PC-9 (cell line): ENCODE results near the gene CAPN10. TPM values are rescaled to one million over a fixed set of nuclear protein-coding genes. Genes with fewer than 3 reads are reported as not detected.

Experiments
- BruUV-seq: library from RNA; stranded (reverse); fragments of 400-500 nt; replicated peaks from 2 replicates; lab custom pipeline; 2021; lab: Mats Ljungman, UMichigan
- CTCF ChIA-PET: fragments of 300-600 bp; sonication (Branson Sonifier 250); formaldehyde crosslinking; loops from one replicate; lab custom pipeline; 2022; ENCODE audit warnings: antibody characterized with exemption; lab: Charles Lee
- POLR2A ChIA-PET: fragments of 300-600 bp; sonication (Branson Sonifier 250); formaldehyde crosslinking; loops from one replicate; lab custom pipeline; 2022; ENCODE audit warnings: antibody characterized with exemption; ENCODE audit not compliant: unreplicated experiment; lab: Charles Lee
- DNase-seq, 2 experiments: peaks; one replicate each; pipeline versions ENCODE4 v3.0.0 to v3.0.0-alpha.2; 2015 to 2022; ENCODE audit warnings: mixed read lengths in 1 of 2
- H2AFZ ChIP-seq: fragments of 200-600 bp; sonication (generic); 2 replicates; pipeline ENCODE4 v1.8.1; 2017; ENCODE audit warnings: antibody characterized with exemption
- H3F3A ChIP-seq: fragments of 200-600 bp; sonication (generic); 2 replicates; pipeline ENCODE4 v1.8.1; 2017; ENCODE audit warnings: antibody characterized with exemption, mild to moderate bottlenecking, low read depth; ENCODE audit not compliant: insufficient read depth
- H3K27ac ChIP-seq: fragments of 200-600 bp; sonication (generic); 2 replicates; pipeline ENCODE4 v1.6.1; 2016; ENCODE audit warnings: mixed run types
- H3K27me3 ChIP-seq: fragments of 200-600 bp; sonication (generic); 2 replicates; pipeline ENCODE4 v1.6.1; 2016; ENCODE audit warnings: low read depth, mixed run types; ENCODE audit not compliant: insufficient read depth
- H3K36me3 ChIP-seq: fragments of 200-600 bp; sonication (generic); 2 replicates; pipeline ENCODE4 v1.6.1; 2016; ENCODE audit warnings: low read depth, mixed run types
- H3K4me1 ChIP-seq: fragments of 200-600 bp; sonication (generic); replicated peaks from 2 replicates; pipeline ENCODE4 v1.6.1; 2016; ENCODE audit warnings: mixed run types; ENCODE audit not compliant: insufficient read depth
- H3K4me2 ChIP-seq: fragments of 200-600 bp; sonication (generic); 2 replicates; pipeline ENCODE4 v1.6.1; 2017; ENCODE audit warnings: mixed run types
- H3K4me3 ChIP-seq: fragments of 200-600 bp; sonication (generic); 2 replicates; pipeline ENCODE4 v1.6.1; 2016; ENCODE audit warnings: mixed run types
- H3K79me2 ChIP-seq: fragments of 200-600 bp; sonication (generic); 2 replicates; pipeline ENCODE4 v1.6.1; 2017; ENCODE audit warnings: low read depth, mixed run types
- H3K9me2 ChIP-seq: fragments of 200-600 bp; sonication (generic); 2 replicates; pipeline ENCODE4 v1.8.1; 2017; ENCODE audit warnings: mild to moderate bottlenecking; ENCODE audit not compliant: insufficient read depth
- H3K9me3 ChIP-seq: fragments of 200-600 bp; sonication (generic); 2 replicates; pipeline ENCODE4 v1.8.1; 2016; ENCODE audit warnings: low read depth; ENCODE audit not compliant: insufficient read depth
- H4K20me1 ChIP-seq: fragments of 200-600 bp; sonication (generic); 2 replicates; pipeline ENCODE4 v1.8.1; 2017; ENCODE audit not compliant: insufficient read depth
- EZH2 ChIP-seq: fragments of 200-600 bp; sonication (generic); IDR thresholded peaks from 2 replicates; pipeline ENCODE4 v1.8.0; 2017; ENCODE audit warnings: antibody characterized with exemption, low read depth
- intact Hi-C: fragments of 100-400 bp; cut with micrococcal nuclease; formaldehyde crosslinking; loops from one replicate; pipeline ENCODE4 v1.10.0; 2022; ENCODE audit not compliant: unreplicated experiment
- total RNA-seq: library from RNA; stranded (reverse); gene quantifications from 2 replicates; pipeline ENCODE4 v1.2.3, GENCODE V29; 2021
- TF ChIP-seq, protein P1 (sequence below): fragments of 200-600 bp; sonication (generic); conservative IDR thresholded peaks from 2 replicates; pipeline ENCODE4 v1.6.1; 2017; ENCODE audit warnings: mixed run types, antibody characterized with exemption, mild to moderate bottlenecking, moderate library complexity

Gene CAPN10
- total RNA-seq, 1 experiment from 2014 or later, result 49.8 TPM

DNA sequence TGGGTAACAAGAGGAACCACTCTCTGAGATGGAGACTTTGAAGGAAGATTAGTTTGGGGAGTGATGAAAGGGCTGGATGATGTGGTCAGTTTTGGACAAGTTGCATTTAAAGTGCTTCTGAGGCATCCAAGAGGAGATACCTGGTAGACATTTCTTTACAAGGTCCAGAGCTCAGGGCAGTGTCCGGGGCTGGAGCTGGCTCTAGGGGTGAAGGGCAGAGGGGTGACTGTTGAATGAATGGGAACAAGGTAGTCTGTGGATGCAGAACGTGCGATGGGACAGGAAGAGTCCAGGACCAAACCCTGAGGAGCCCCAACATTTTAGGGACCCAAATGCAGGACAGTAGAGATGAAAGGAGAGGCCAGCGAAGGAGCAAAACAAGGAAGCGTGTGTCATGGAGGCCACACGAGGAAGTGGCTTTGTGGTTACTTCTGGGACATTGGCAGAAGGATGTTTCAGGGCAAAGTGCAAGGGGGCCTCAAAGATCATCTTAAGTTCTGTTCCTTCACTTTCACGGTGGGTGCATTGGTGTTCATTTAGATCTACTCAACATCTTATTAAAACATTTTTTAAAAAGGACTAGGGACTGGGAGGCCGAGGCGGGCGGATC lies 25.2 kb downstream of the CAPN10 start:
- Histone ChIP-seq H3K4me3 (no peak overlapping the region), H2AFZ (no peak overlapping the region), H3K27me3 (peaks cover 6% of the 10 kb centered on the region; the same call in 1 of the 2 replicates), H3K4me2 (no peak overlapping the region), H3K9me2 (no peaks in the 10 kb centered on the region), H3K36me3 (no peaks in the 10 kb centered on the region), H3K4me1 (no peaks in the 10 kb centered on the region), H3F3A (no peaks in the 10 kb centered on the region), H4K20me1 (no peaks in the 10 kb centered on the region), H3K9me3 (peaks cover 9% of the 10 kb centered on the region; the same call in 1 of the 2 replicates), H3K79me2 (no peaks in the 10 kb centered on the region), H3K27ac (no peak overlapping the region)
- ChIA-PET CTCF (no interaction called here), POLR2A (interaction anchor here (0.6 kb wide), 1 partner anchor 9 kb away, joined by 4 read pairs; no protein-coding TSS in a partner anchor)
- BruUV-seq, result no TSS peak
- intact Hi-C loops, result no loop called here
- no peak for DNase-seq
- TF ChIP-seq EZH2, result no peak
- TF ChIP-seq, protein P1, sequence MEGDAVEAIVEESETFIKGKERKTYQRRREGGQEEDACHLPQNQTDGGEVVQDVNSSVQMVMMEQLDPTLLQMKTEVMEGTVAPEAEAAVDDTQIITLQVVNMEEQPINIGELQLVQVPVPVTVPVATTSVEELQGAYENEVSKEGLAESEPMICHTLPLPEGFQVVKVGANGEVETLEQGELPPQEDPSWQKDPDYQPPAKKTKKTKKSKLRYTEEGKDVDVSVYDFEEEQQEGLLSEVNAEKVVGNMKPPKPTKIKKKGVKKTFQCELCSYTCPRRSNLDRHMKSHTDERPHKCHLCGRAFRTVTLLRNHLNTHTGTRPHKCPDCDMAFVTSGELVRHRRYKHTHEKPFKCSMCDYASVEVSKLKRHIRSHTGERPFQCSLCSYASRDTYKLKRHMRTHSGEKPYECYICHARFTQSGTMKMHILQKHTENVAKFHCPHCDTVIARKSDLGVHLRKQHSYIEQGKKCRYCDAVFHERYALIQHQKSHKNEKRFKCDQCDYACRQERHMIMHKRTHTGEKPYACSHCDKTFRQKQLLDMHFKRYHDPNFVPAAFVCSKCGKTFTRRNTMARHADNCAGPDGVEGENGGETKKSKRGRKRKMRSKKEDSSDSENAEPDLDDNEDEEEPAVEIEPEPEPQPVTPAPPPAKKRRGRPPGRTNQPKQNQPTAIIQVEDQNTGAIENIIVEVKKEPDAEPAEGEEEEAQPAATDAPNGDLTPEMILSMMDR, result no peak

- Histone ChIP-seq H3F3A (no peaks in the 10 kb centered on the region), H3K4me1 (no peaks in the 10 kb centered on the region), H3K9me2 (no peaks in the 10 kb centered on the region), H3K27me3 (peaks cover 8% of the 10 kb centered on the region; the same call in 1 of the 2 replicates), H4K20me1 (no peaks in the 10 kb centered on the region), H3K4me2 (no peak overlapping the region), H3K79me2 (no peaks in the 10 kb centered on the region), H3K9me3 (peaks cover 16% of the 10 kb centered on the region; the same call in 1 of the 2 replicates), H2AFZ (no peak overlapping the region), H3K4me3 (no peak overlapping the region), H3K36me3 (no peaks in the 10 kb centered on the region), H3K27ac (no peak overlapping the region)
- POLR2A ChIA-PET, result no interaction called here
- intact Hi-C loops, result no loop called here
- TF ChIP-seq, protein P1, result no peak
- TF ChIP-seq EZH2, result no peak
- no peak for DNase-seq
- no TSS peak for BruUV-seq
- CTCF ChIA-PET, result no interaction called here
Observed at GRCh38 chr2:240613781-240614180, 27.2 kb downstream of the CAPN10 start.

- peaks cover 14% of the 10 kb centered on the region for H3K27me3 ChIP-seq
- H4K20me1 ChIP-seq, result no peaks in the 10 kb centered on the region
- H3F3A ChIP-seq, result no peaks in the 10 kb centered on the region
- H3K9me2 ChIP-seq, result no peaks in the 10 kb centered on the region
- no peaks in the 10 kb centered on the region for H3K4me1 ChIP-seq
- no peaks in the 10 kb centered on the region for H3K79me2 ChIP-seq
- H3K4me2 ChIP-seq, result no peak overlapping the region
- no peak overlapping the region for H3K4me3 ChIP-seq
- intact Hi-C loops, result no loop called here
- H3K36me3 ChIP-seq, result no peaks in the 10 kb centered on the region
- BruUV-seq, result no TSS peak
- POLR2A ChIA-PET, result no interaction called here
- H2AFZ ChIP-seq, result no peak overlapping the region
- no peak overlapping the region for H3K27ac ChIP-seq
- no peak for TF ChIP-seq EZH2
- TF ChIP-seq, protein P1, result no peak
- no peak for DNase-seq
- peaks cover 16% of the 10 kb centered on the region; the same call in 1 of the 2 replicates for H3K9me3 ChIP-seq
- CTCF ChIA-PET, result no interaction called here
Observed at GRCh38 chr2:240614391-240614790, 27.9 kb downstream of the CAPN10 start.
